ENCODE results near the gene MAS1L. TPM values are rescaled to one million over a fixed set of nuclear protein-coding genes. Genes with fewer than 3 reads are reported as not detected.

MAS1L gene
- total RNA-seq, 4 donors from 2014 or later, result not detected

DNA sequence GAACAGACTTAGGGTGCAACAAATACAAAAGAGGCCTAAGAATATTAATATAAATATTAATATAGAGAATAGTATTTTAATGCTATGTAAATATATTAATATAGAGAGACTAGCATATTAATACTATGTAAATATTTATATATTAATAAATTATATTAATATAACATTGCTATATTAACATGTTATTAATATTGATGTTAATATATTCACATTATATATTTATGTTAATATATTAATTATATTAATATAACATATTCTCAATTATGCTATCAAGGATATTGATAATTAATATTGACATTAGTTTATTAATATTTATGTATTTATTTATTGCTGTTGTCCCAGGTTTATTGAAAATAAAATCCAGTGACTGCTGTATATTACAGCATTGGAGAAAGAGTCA lies 1.1 kb upstream of the MAS1L start:
- no peak for ATAC-seq (ENCODE audit: low FRiP score)
- DNase-seq (ENCODE audit: low spot score), result no peak
- TF ChIP-seq, protein P1, sequence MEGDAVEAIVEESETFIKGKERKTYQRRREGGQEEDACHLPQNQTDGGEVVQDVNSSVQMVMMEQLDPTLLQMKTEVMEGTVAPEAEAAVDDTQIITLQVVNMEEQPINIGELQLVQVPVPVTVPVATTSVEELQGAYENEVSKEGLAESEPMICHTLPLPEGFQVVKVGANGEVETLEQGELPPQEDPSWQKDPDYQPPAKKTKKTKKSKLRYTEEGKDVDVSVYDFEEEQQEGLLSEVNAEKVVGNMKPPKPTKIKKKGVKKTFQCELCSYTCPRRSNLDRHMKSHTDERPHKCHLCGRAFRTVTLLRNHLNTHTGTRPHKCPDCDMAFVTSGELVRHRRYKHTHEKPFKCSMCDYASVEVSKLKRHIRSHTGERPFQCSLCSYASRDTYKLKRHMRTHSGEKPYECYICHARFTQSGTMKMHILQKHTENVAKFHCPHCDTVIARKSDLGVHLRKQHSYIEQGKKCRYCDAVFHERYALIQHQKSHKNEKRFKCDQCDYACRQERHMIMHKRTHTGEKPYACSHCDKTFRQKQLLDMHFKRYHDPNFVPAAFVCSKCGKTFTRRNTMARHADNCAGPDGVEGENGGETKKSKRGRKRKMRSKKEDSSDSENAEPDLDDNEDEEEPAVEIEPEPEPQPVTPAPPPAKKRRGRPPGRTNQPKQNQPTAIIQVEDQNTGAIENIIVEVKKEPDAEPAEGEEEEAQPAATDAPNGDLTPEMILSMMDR (IDR thresholded peaks at IDR 0.05), result no peak

DNA sequence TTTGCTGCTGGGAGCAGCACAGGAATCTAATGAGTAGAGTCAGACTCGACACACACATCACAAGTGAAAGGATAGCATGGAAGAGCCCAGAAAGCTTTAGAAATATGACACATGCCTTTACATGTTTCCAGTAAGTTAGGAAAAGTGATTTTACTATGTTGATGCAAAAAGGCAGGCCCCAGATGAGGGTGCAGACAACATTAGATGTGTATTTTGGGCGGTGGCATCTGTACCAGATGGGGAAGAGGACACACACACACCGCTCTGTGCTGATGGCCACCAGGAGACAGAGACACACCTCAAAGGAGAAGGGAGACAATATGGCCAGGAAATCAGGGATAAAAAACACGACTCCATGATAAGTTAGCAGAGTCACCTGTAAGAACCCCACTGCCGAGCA lies 625 bp downstream of the MAS1L start:
- TF ChIP-seq, protein P1 (IDR thresholded peaks at IDR 0.05), result no peak
- no peak for DNase-seq (ENCODE audit: low spot score)
- ATAC-seq (ENCODE audit: low FRiP score), result no peak

DNA sequence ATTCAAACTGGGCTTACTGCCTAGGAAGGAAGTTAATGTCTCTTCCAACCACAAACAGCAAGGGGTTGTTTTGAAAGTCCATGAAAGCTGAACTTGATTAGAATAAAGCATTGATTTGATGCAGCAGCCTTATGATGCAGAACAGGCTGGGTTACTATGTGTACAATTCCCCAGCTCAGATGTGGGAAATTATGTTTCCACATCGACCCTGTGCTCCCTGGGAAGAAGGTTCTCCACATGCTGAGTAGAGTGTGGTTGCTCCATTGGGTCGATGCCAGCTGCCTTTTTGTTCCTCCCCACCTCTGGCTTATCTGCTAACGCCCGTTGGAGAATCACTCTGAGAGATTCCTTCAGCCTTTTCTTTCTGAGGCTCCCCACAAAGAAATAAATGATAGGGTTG lies 1.2 kb downstream of the MAS1L start:
- ATAC-seq (ENCODE audit: low FRiP score) (no peak), DNase-seq (ENCODE audit: low spot score) (no peak)
- TF ChIP-seq, protein P1 (IDR thresholded peaks at IDR 0.05), result no peak

DNA sequence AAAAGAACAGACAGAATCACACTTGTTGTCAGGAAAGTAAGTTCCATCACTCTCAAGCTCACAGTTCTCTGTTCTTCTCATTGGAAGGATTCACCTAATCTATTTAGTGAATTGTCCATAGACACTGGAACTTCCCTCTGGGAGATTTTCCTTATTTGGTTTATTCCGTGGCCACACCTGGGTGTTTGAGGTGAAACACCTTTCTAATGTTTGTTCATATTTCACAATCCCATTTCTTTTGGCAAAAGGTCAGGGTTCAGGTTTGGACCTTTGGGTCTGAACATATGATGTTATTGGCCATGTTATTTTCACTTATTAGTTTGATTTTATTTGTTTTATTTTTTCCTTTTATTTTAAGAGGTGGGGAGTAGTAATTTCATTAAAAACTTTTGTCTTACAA lies 4.0 kb downstream of the MAS1L start:
- no peak for ATAC-seq (ENCODE audit: low FRiP score)
- TF ChIP-seq, protein P1 (IDR thresholded peaks at IDR 0.05), result no peak
- DNase-seq (ENCODE audit: low spot score), result no peak

DNA sequence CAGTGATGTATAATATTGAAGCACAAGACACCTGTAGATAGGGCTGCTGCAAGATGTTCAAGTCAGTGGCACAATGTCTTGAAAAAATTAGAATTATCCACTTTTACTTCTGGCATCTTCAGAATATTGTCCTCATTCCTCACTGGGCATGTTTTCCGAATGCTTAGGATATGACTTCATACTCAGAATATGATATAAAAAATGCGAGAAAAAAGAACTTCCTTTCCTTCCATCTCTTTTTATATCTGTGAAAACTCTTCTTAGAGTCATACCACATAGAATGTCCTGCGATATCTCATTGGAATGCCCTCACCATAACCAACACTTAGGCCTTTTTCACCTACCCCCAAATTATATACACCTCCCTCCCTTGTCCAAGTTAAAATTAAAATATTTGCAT lies 4.6 kb downstream of the MAS1L start:
- DNase-seq (ENCODE audit: low spot score) (no peak), ATAC-seq (ENCODE audit: low FRiP score) (no peak)
- TF ChIP-seq, protein P1 (IDR thresholded peaks at IDR 0.05), result no peak

DNA sequence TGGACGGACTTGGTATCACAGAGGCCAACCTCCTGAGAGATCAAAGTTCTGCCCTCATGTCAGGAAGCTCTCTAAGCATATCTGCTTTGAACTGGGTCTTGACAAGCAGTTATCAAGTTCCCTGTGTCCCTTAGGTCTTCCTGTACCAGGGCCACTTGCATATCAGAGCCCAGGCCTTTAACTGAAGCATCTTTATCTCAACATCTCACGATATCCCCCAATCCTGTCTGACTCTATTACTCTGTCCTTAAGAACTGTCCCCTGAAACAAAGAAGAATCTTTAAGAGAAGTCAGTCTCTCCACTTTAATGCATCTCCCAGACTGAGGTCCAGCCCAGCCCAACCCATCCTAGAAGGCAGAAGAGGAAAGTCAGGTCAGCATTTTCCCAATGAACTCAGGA lies 8.2 kb downstream of the MAS1L start:
- no peak for ATAC-seq (ENCODE audit: low FRiP score)
- TF ChIP-seq, protein P1 (IDR thresholded peaks at IDR 0.05), result no peak
- DNase-seq (ENCODE audit: low spot score), result no peak

DNA sequence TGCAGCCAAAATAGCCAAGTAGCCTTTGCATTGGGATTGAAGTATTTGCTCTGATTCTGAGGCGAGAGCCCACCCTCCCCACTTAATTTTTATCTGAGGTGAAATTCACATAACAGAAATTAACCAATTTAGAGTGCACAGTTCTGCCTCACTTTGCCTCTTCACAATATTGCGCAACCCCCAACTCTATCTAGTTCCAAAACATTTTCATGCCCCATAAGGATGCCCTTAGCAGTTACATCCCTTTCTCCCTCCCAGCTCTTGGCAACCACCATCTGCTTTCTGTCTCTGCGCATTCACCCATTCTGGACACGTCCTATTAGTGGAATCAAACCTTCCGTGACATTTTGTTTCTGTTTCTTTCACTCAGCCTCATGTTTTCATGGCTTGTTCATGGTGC lies 9.0 kb downstream of the MAS1L start:
- TF ChIP-seq, protein P1 (IDR thresholded peaks at IDR 0.05), result no peak
- ATAC-seq (ENCODE audit: low FRiP score) (no peak), DNase-seq (ENCODE audit: low spot score) (no peak)

Measured in omental fat pad (tissue), 4 donors.